ENCODE measurements around the gene USP25. TPM values are rescaled to one million over a fixed set of nuclear protein-coding genes. Genes with fewer than 3 reads are reported as not detected.

USP25 gene
- polyA plus RNA-seq, 4 donors, result 8.1 to 22.8 (median 8.9) TPM

GRCh38 chr21:15872236-15872635 lies 142.5 kb downstream of the USP25 start:
- H3K27ac ChIP-seq (ENCODE audit: low read depth in 1 of 3, low read length in 2 of 3), result no peak overlapping the region
- no peaks in the 10 kb centered on the region for H3K9me3 ChIP-seq (ENCODE audit: control insufficient read depth in 2 of 2, insufficient read depth in 1 of 2, low read depth in 1 of 2, low read length in 1 of 2)
- no peaks in the 10 kb centered on the region for H3K4me1 ChIP-seq (ENCODE audit: control insufficient read depth in 3 of 3, insufficient read depth in 2 of 3, low read depth in 1 of 3, low read length in 2 of 3)
- H3K36me3 ChIP-seq (ENCODE audit: control insufficient read depth in 3 of 3, insufficient read depth in 2 of 3, low read depth in 1 of 3, low read length in 3 of 3), result peaks cover 2 to 16% (median 4%) of the 10 kb centered on the region in 3 donors
- DNase-seq (no peak), FAIRE-seq (no peak)
- H3K27me3 ChIP-seq (ENCODE audit: control insufficient read depth in 3 of 3, insufficient read depth in 3 of 3, low read length in 3 of 3), result no peaks in the 10 kb centered on the region
- WGBS, 3 donors, result 81 to 90% (median 83%) methylated on average over 4 of the region's 4 CpGs
- H3K4me3 ChIP-seq (ENCODE audit: low read depth in 1 of 3, low read length in 3 of 3), result no peak overlapping the region

GRCh38 chr21:15874615-15875014 lies 144.8 kb downstream of the USP25 start:
- H3K9me3 ChIP-seq (ENCODE audit: control insufficient read depth in 2 of 2, insufficient read depth in 1 of 2, low read depth in 1 of 2, low read length in 1 of 2), result no peaks in the 10 kb centered on the region
- H3K4me1 ChIP-seq (ENCODE audit: control insufficient read depth in 3 of 3, insufficient read depth in 2 of 3, low read depth in 1 of 3, low read length in 2 of 3), result no peaks in the 10 kb centered on the region
- H3K27me3 ChIP-seq (ENCODE audit: control insufficient read depth in 3 of 3, insufficient read depth in 3 of 3, low read length in 3 of 3), result no peaks in the 10 kb centered on the region
- 90 to 95% (median 92%) methylated on average over 5 of the region's 5 CpGs for WGBS, 3 donors
- no peak for DNase-seq
- FAIRE-seq, result no peak
- no peak overlapping the region for H3K4me3 ChIP-seq (ENCODE audit: low read depth in 1 of 3, low read length in 3 of 3)
- H3K27ac ChIP-seq (ENCODE audit: low read depth in 1 of 3, low read length in 2 of 3), result no peak overlapping the region
- H3K36me3 ChIP-seq (ENCODE audit: control insufficient read depth in 3 of 3, insufficient read depth in 2 of 3, low read depth in 1 of 3, low read length in 3 of 3), result peaks cover 2 to 12% (median 4%) of the 10 kb centered on the region in 3 donors

GRCh38 chr21:15875286-15875685 lies 145.5 kb downstream of the USP25 start:
- peaks cover 4 to 13% (median 5%) of the 10 kb centered on the region in 3 donors for H3K36me3 ChIP-seq (ENCODE audit: control insufficient read depth in 3 of 3, insufficient read depth in 2 of 3, low read depth in 1 of 3, low read length in 3 of 3)
- peaks cover 0 to under 1% of the 10 kb centered on the region in 2 donors for H3K9me3 ChIP-seq (ENCODE audit: control insufficient read depth in 2 of 2, insufficient read depth in 1 of 2, low read depth in 1 of 2, low read length in 1 of 2)
- no peaks in the 10 kb centered on the region for H3K4me1 ChIP-seq (ENCODE audit: control insufficient read depth in 3 of 3, insufficient read depth in 2 of 3, low read depth in 1 of 3, low read length in 2 of 3)
- H3K4me3 ChIP-seq (ENCODE audit: low read depth in 1 of 3, low read length in 3 of 3), result no peak overlapping the region
- WGBS, 3 donors, result 87 to 92% (median 91%) methylated on average over 3 of the region's 3 CpGs
- DNase-seq, result no peak
- H3K27me3 ChIP-seq (ENCODE audit: control insufficient read depth in 3 of 3, insufficient read depth in 3 of 3, low read length in 3 of 3), result no peaks in the 10 kb centered on the region
- no peak for FAIRE-seq
- H3K27ac ChIP-seq (ENCODE audit: low read depth in 1 of 3, low read length in 2 of 3), result no peak overlapping the region

- Histone ChIP-seq H3K4me1 (ENCODE audit: control insufficient read depth in 3 of 3, insufficient read depth in 2 of 3, low read depth in 1 of 3, low read length in 2 of 3) (no peaks in the 10 kb centered on the region), H3K4me3 (ENCODE audit: low read depth in 1 of 3, low read length in 3 of 3) (no peak overlapping the region), H3K36me3 (ENCODE audit: control insufficient read depth in 3 of 3, insufficient read depth in 2 of 3, low read depth in 1 of 3, low read length in 3 of 3) (no peaks in the 10 kb centered on the region), H3K27ac (ENCODE audit: low read depth in 1 of 3, low read length in 2 of 3) (no peak overlapping the region), H3K9me3 (ENCODE audit: control insufficient read depth in 2 of 2, insufficient read depth in 1 of 2, low read depth in 1 of 2, low read length in 1 of 2) (no peaks in the 10 kb centered on the region), H3K27me3 (ENCODE audit: control insufficient read depth in 3 of 3, insufficient read depth in 3 of 3, low read length in 3 of 3) (no peaks in the 10 kb centered on the region)
- no peak for FAIRE-seq
- DNase-seq, result no peak
- 81 to 87% (median 84%) methylated on average over 4 of the region's 4 CpGs for WGBS, 3 donors
Measured at GRCh38 chr21:15893902-15894301, 164.1 kb downstream of the USP25 start.

GRCh38 chr21:15894596-15894995 lies 164.8 kb downstream of the USP25 start:
- no peak for DNase-seq
- H3K36me3 ChIP-seq (ENCODE audit: control insufficient read depth in 3 of 3, insufficient read depth in 2 of 3, low read depth in 1 of 3, low read length in 3 of 3), result no peaks in the 10 kb centered on the region
- H3K9me3 ChIP-seq (ENCODE audit: control insufficient read depth in 2 of 2, insufficient read depth in 1 of 2, low read depth in 1 of 2, low read length in 1 of 2), result no peaks in the 10 kb centered on the region
- no peak overlapping the region for H3K4me3 ChIP-seq (ENCODE audit: low read depth in 1 of 3, low read length in 3 of 3)
- no peak for FAIRE-seq
- H3K27me3 ChIP-seq (ENCODE audit: control insufficient read depth in 3 of 3, insufficient read depth in 3 of 3, low read length in 3 of 3), result no peaks in the 10 kb centered on the region
- no peak overlapping the region for H3K27ac ChIP-seq (ENCODE audit: low read depth in 1 of 3, low read length in 2 of 3)
- H3K4me1 ChIP-seq (ENCODE audit: control insufficient read depth in 3 of 3, insufficient read depth in 2 of 3, low read depth in 1 of 3, low read length in 2 of 3), result no peaks in the 10 kb centered on the region

GRCh38 chr21:15895142-15896106 lies 165.6 kb downstream of the USP25 start:
- WGBS, 3 donors, result 86 to 92% (median 91%) methylated on average over 5 of the region's 5 CpGs
- DNase-seq, result no peak
- Histone ChIP-seq H3K9me3 (ENCODE audit: control insufficient read depth in 2 of 2, insufficient read depth in 1 of 2, low read depth in 1 of 2, low read length in 1 of 2) (no peaks in the 10 kb centered on the region), H3K4me3 (ENCODE audit: low read depth in 1 of 3, low read length in 3 of 3) (no peak overlapping the region), H3K27ac (ENCODE audit: low read depth in 1 of 3, low read length in 2 of 3) (no peak overlapping the region), H3K36me3 (ENCODE audit: control insufficient read depth in 3 of 3, insufficient read depth in 2 of 3, low read depth in 1 of 3, low read length in 3 of 3) (no peaks in the 10 kb centered on the region), H3K27me3 (ENCODE audit: control insufficient read depth in 3 of 3, insufficient read depth in 3 of 3, low read length in 3 of 3) (no peaks in the 10 kb centered on the region), H3K4me1 (ENCODE audit: control insufficient read depth in 3 of 3, insufficient read depth in 2 of 3, low read depth in 1 of 3, low read length in 2 of 3) (no peaks in the 10 kb centered on the region)
- FAIRE-seq, result peak; percentile 15

- no peak for FAIRE-seq
- H3K9me3 ChIP-seq (ENCODE audit: control insufficient read depth in 2 of 2, insufficient read depth in 1 of 2, low read depth in 1 of 2, low read length in 1 of 2), result no peaks in the 10 kb centered on the region
- WGBS, 3 donors, result 87 to 96% (median 95%) methylated on average over 4 of the region's 4 CpGs
Measured at GRCh38 chr21:15896501-15896900, 166.7 kb downstream of the USP25 start.

GRCh38 chr21:15904389-15904788 lies 174.6 kb downstream of the USP25 start:
- Histone ChIP-seq H3K36me3 (ENCODE audit: control insufficient read depth in 3 of 3, insufficient read depth in 2 of 3, low read depth in 1 of 3, low read length in 3 of 3) (no peaks in the 10 kb centered on the region), H3K9me3 (ENCODE audit: control insufficient read depth in 2 of 2, insufficient read depth in 1 of 2, low read depth in 1 of 2, low read length in 1 of 2) (no peaks in the 10 kb centered on the region), H3K27ac (ENCODE audit: low read depth in 1 of 3, low read length in 2 of 3) (no peak overlapping the region), H3K4me1 (ENCODE audit: control insufficient read depth in 3 of 3, insufficient read depth in 2 of 3, low read depth in 1 of 3, low read length in 2 of 3) (no peaks in the 10 kb centered on the region), H3K4me3 (ENCODE audit: low read depth in 1 of 3, low read length in 3 of 3) (no peak overlapping the region), H3K27me3 (ENCODE audit: control insufficient read depth in 3 of 3, insufficient read depth in 3 of 3, low read length in 3 of 3) (no peaks in the 10 kb centered on the region)
- no peak for FAIRE-seq
- 81 to 91% (median 88%) methylated on average over 8 of the region's 8 CpGs for WGBS, 3 donors
- no peak for DNase-seq

More at GRCh38 chr21:15896501-15896900, 166.7 kb downstream of the USP25 start:
- Histone ChIP-seq H3K27ac (ENCODE audit: low read depth in 1 of 3, low read length in 2 of 3) (no peak overlapping the region), H3K4me3 (ENCODE audit: low read depth in 1 of 3, low read length in 3 of 3) (no peak overlapping the region), H3K36me3 (ENCODE audit: control insufficient read depth in 3 of 3, insufficient read depth in 2 of 3, low read depth in 1 of 3, low read length in 3 of 3) (no peaks in the 10 kb centered on the region), H3K4me1 (ENCODE audit: control insufficient read depth in 3 of 3, insufficient read depth in 2 of 3, low read depth in 1 of 3, low read length in 2 of 3) (no peaks in the 10 kb centered on the region), H3K27me3 (ENCODE audit: control insufficient read depth in 3 of 3, insufficient read depth in 3 of 3, low read length in 3 of 3) (no peaks in the 10 kb centered on the region)
- no peak for DNase-seq
